ENCODE results near the gene LNX1. TPM values are rescaled to one million over a fixed set of nuclear protein-coding genes. Genes with fewer than 3 reads are reported as not detected.

Gene LNX1
- total RNA-seq, 1 experiment from 2014 or later: 3.3 TPM

DNA sequence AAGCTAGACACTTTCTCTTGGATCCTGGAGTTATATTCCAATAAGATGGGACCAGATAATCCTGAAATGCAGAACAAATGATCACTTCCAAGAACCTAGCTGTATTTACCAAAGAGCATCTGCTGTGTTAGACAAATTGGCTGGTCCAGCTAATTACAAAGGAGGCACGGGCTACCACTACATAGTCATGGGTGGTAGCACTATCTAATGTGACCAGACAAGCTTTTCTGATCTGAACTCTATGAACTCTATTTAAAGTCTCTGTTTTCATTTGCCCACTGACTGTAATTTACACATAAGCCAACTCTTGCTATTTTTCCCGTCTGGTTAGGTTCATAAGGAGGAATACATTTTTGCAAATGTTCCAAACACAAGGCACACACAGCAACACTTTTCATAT is 34.6 kb downstream of the LNX1 start:
- DNase-seq (ENCODE audit: low read depth, low spot score) (no peak), ATAC-seq (no peak)
- BruUV-seq (replicated peaks): no TSS peak
- H3K9me2 ChIP-seq (ENCODE audit: insufficient read depth): 0 out of 2 replicates have a peak, but pooled peaks cover 4% of the 10 kb centered on the region
- no peak overlapping the region for H3K27ac ChIP-seq (ENCODE audit: low read depth, low read length)
- intact Hi-C loops (cut with micrococcal nuclease): no loop called here
- peaks cover 0 to 5% of the 10 kb centered on the region in 2 experiments; a peak in 1 of 4 replicates for H3K4me1 ChIP-seq (ENCODE audit: control insufficient read depth in 1 of 2, insufficient read depth in 2 of 2, low read length in 2 of 2)
- H3K4me3 ChIP-seq (replicated peaks in 1 of 2; ENCODE audit: low read depth in 1 of 2, low read length in 2 of 2): no peak overlapping the region
- H3K79me2 ChIP-seq (ENCODE audit: insufficient read depth, low read length): no peaks in the 10 kb centered on the region
- no peaks in the 10 kb centered on the region for H3K36me3 ChIP-seq (ENCODE audit: control insufficient read depth in 1 of 2, insufficient read depth in 2 of 2, low read length in 2 of 2)
- no peak for TF ChIP-seq YY1 (IDR thresholded peaks at IDR 0.05; ENCODE audit: extremely low read depth, insufficient replicate concordance, low read depth, low read length)
- no peak for TF ChIP-seq JUND (IDR thresholded peaks at IDR 0.05)
- TF ChIP-seq SRF (IDR thresholded peaks at IDR 0.05; ENCODE audit: low read depth): no peak
- TF ChIP-seq CBX3 (IDR thresholded peaks at IDR 0.05; ENCODE audit: low read depth): no peak
- no peak for TF ChIP-seq EZH2phosphoT487 (IDR thresholded peaks at IDR 0.05; ENCODE audit: borderline replicate concordance)
- no peak for TF ChIP-seq FOSL1 (IDR thresholded peaks at IDR 0.05; ENCODE audit: low read depth)
- no peak for TF ChIP-seq SP1 (IDR thresholded peaks at IDR 0.05; ENCODE audit: low read depth)
- TF ChIP-seq, protein P1, sequence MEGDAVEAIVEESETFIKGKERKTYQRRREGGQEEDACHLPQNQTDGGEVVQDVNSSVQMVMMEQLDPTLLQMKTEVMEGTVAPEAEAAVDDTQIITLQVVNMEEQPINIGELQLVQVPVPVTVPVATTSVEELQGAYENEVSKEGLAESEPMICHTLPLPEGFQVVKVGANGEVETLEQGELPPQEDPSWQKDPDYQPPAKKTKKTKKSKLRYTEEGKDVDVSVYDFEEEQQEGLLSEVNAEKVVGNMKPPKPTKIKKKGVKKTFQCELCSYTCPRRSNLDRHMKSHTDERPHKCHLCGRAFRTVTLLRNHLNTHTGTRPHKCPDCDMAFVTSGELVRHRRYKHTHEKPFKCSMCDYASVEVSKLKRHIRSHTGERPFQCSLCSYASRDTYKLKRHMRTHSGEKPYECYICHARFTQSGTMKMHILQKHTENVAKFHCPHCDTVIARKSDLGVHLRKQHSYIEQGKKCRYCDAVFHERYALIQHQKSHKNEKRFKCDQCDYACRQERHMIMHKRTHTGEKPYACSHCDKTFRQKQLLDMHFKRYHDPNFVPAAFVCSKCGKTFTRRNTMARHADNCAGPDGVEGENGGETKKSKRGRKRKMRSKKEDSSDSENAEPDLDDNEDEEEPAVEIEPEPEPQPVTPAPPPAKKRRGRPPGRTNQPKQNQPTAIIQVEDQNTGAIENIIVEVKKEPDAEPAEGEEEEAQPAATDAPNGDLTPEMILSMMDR (IDR thresholded peaks at IDR 0.05 in 2 of 3, conservative IDR thresholded peaks at IDR 0.05 in 1 of 3; ENCODE audit: borderline replicate concordance in 1 of 3, insufficient read depth in 1 of 3, low read depth in 2 of 3, low read length in 2 of 3): no peak
- TF ChIP-seq POLR2AphosphoS5 (IDR thresholded peaks at IDR 0.05; ENCODE audit: low read depth, low read length): no peak
- no peak for TF ChIP-seq RAD21 (IDR thresholded peaks at IDR 0.05; ENCODE audit: low read depth)
- TF ChIP-seq, protein P2, sequence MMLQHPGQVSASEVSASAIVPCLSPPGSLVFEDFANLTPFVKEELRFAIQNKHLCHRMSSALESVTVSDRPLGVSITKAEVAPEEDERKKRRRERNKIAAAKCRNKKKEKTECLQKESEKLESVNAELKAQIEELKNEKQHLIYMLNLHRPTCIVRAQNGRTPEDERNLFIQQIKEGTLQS (IDR thresholded peaks at IDR 0.05): no peak
- TF ChIP-seq, protein P3, sequence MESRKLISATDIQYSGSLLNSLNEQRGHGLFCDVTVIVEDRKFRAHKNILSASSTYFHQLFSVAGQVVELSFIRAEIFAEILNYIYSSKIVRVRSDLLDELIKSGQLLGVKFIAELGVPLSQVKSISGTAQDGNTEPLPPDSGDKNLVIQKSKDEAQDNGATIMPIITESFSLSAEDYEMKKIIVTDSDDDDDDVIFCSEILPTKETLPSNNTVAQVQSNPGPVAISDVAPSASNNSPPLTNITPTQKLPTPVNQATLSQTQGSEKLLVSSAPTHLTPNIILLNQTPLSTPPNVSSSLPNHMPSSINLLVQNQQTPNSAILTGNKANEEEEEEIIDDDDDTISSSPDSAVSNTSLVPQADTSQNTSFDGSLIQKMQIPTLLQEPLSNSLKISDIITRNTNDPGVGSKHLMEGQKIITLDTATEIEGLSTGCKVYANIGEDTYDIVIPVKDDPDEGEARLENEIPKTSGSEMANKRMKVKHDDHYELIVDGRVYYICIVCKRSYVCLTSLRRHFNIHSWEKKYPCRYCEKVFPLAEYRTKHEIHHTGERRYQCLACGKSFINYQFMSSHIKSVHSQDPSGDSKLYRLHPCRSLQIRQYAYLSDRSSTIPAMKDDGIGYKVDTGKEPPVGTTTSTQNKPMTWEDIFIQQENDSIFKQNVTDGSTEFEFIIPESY (IDR thresholded peaks at IDR 0.05; ENCODE audit: extremely low read depth, insufficient replicate concordance, low read length): no peak
- TF ChIP-seq POLR2A (IDR thresholded peaks at IDR 0.05; ENCODE audit: borderline replicate concordance, extremely low read depth, insufficient read depth, insufficient read length): no peak
- TF ChIP-seq ZFX (IDR thresholded peaks at IDR 0.05): no peak
- TF ChIP-seq TCF7L2 (IDR thresholded peaks at IDR 0.05; ENCODE audit: borderline replicate concordance, extremely low read depth, insufficient read depth, insufficient read length): no peak
- TF ChIP-seq, protein P4, sequence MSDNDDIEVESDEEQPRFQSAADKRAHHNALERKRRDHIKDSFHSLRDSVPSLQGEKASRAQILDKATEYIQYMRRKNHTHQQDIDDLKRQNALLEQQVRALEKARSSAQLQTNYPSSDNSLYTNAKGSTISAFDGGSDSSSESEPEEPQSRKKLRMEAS (IDR thresholded peaks at IDR 0.05): no peak
- TF ChIP-seq, protein P5, sequence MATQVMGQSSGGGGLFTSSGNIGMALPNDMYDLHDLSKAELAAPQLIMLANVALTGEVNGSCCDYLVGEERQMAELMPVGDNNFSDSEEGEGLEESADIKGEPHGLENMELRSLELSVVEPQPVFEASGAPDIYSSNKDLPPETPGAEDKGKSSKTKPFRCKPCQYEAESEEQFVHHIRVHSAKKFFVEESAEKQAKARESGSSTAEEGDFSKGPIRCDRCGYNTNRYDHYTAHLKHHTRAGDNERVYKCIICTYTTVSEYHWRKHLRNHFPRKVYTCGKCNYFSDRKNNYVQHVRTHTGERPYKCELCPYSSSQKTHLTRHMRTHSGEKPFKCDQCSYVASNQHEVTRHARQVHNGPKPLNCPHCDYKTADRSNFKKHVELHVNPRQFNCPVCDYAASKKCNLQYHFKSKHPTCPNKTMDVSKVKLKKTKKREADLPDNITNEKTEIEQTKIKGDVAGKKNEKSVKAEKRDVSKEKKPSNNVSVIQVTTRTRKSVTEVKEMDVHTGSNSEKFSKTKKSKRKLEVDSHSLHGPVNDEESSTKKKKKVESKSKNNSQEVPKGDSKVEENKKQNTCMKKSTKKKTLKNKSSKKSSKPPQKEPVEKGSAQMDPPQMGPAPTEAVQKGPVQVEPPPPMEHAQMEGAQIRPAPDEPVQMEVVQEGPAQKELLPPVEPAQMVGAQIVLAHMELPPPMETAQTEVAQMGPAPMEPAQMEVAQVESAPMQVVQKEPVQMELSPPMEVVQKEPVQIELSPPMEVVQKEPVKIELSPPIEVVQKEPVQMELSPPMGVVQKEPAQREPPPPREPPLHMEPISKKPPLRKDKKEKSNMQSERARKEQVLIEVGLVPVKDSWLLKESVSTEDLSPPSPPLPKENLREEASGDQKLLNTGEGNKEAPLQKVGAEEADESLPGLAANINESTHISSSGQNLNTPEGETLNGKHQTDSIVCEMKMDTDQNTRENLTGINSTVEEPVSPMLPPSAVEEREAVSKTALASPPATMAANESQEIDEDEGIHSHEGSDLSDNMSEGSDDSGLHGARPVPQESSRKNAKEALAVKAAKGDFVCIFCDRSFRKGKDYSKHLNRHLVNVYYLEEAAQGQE (IDR thresholded peaks at IDR 0.05; ENCODE audit: low read depth): no peak
- H3K9ac ChIP-seq (ENCODE audit: low read length): no peak overlapping the region
- ChIA-PET POLR2A (no interaction called here), RAD21 (ENCODE audit: low non-redundant PET in 1 of 2, low total read pairs in 2 of 2, uncharacterized antibody in 2 of 2, unreplicated experiment in 2 of 2) (no interaction called here), CTCF (no interaction called here)
- H3K9me3 ChIP-seq (ENCODE audit: control insufficient read depth in 1 of 2, insufficient read depth in 1 of 2, low read depth in 1 of 2, low read length in 2 of 2): no peaks in the 10 kb centered on the region
- no peak overlapping the region for H2AFZ ChIP-seq (ENCODE audit: low read depth, low read length, poor library complexity, severe bottlenecking)
- no peaks in the 10 kb centered on the region for H4K20me1 ChIP-seq (ENCODE audit: insufficient read depth)
- no peak overlapping the region for H3K4me2 ChIP-seq (ENCODE audit: low read length)
- no peaks in the 10 kb centered on the region for H3K27me3 ChIP-seq (ENCODE audit: insufficient read depth, low read length)

All from HCT116 (cell line).